Measurements from ENCODE around the gene CLDN11. TPM values are rescaled to one million over a fixed set of nuclear protein-coding genes. Genes with fewer than 3 reads are reported as not detected.
A peak's percentile ranks its signal among the peaks of the same experiment; 100 is the strongest.

Gene CLDN11
- total RNA-seq (2021) (12.1 to 12.6 TPM (median 12.5 TPM) in 3 replicates), Bru-seq, nascent RNA (percentile 64 among the genes with signal in this experiment)
- long read RNA-seq, experiment 1, partial matches to known transcripts, result 0 of 1 reads
- long read RNA-seq, experiment 1, other reads (novel, unspliced or antisense), result 0 of 1 reads
- long read RNA-seq, experiment 2, result 0 reads
- long read RNA-seq, experiment 3, partial matches to known transcripts, result 0 of 2 reads
- long read RNA-seq, experiment 3, other reads (novel, unspliced or antisense), result 0 of 2 reads

DNA sequence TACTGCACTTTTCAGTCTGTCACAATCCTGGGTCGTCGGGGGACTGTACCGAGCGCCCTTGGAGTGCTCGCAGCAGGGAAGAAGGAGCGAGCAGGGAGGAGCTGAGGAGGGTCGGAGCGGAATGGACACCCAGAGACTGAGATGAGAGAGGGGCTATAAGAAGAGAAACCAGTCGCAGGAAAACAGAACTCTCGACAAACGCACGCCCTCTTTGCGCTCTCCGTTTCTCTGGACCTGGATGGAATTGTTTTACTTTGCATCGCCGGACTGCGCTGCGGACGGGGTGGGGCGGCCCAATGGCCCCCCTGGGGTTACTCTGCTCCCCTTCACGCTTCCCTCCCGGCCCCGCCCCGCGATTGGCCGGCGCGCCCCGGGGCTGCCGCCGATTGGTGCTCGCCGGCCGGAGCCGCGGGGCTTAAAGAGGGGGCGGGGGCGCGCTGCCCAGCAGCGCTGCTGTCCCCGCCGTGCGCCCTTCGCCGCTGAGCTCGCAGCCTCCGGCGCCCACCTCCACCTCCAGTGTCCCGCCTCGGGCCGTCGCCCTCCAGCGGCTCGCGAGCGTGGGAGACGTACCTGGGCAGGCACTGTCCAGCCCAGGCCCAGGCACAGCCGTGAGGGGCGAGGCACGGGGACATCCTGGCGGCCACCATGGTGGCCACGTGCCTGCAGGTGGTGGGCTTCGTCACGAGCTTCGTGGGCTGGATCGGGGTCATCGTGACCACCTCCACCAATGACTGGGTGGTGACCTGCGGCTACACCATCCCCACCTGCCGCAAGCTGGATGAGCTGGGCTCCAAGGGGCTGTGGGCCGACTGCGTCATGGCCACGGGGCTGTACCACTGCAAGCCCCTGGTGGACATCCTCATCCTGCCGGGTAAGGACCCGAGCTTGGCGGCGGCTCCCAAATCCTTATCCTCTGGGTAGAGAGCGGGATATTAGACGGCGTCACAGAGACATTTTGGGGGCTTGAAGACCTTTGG lies at the start of gene CLDN11:
Gene CLDN11, plus strand, starts transcription at position 447 of the 977 bp plus-strand sequence. Its CDS starts 199 bp downstream, at position 646.
- POLR2A ChIA-PET, result interaction anchor here (0.9 to 1.6 kb wide), 2 partner anchors 9 to 62 kb away, joined by 3 to 4 read pairs; no protein-coding TSS in a partner anchor
- CTCF ChIA-PET, result interaction anchor here (0.6 to 2.1 kb wide), 16 partner anchors 8 to 396 kb away, joined by 3 to 11 read pairs (median 4); partner anchors contain the start of gene SLC7A14
- peak; percentile 89 for TF ChIP-seq ZNF219 (CRISPR knock-in tag; IDR thresholded peaks at IDR 0.05; ENCODE audit: borderline replicate concordance)
- TF ChIP-seq, protein P1, sequence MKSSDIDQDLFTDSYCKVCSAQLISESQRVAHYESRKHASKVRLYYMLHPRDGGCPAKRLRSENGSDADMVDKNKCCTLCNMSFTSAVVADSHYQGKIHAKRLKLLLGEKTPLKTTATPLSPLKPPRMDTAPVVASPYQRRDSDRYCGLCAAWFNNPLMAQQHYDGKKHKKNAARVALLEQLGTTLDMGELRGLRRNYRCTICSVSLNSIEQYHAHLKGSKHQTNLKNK (CRISPR knock-in tag; IDR thresholded peaks at IDR 0.05), result no peak
- peak; percentile 92; the same call in 1 of the 2 replicates for TF ChIP-seq TCF7 (CRISPR knock-in tag; IDR thresholded peaks at IDR 0.05; ENCODE audit: low read depth)
- TF ChIP-seq EMX1 (CRISPR knock-in tag; IDR thresholded peaks at IDR 0.05), result no peak
- TF ChIP-seq, protein P2, sequence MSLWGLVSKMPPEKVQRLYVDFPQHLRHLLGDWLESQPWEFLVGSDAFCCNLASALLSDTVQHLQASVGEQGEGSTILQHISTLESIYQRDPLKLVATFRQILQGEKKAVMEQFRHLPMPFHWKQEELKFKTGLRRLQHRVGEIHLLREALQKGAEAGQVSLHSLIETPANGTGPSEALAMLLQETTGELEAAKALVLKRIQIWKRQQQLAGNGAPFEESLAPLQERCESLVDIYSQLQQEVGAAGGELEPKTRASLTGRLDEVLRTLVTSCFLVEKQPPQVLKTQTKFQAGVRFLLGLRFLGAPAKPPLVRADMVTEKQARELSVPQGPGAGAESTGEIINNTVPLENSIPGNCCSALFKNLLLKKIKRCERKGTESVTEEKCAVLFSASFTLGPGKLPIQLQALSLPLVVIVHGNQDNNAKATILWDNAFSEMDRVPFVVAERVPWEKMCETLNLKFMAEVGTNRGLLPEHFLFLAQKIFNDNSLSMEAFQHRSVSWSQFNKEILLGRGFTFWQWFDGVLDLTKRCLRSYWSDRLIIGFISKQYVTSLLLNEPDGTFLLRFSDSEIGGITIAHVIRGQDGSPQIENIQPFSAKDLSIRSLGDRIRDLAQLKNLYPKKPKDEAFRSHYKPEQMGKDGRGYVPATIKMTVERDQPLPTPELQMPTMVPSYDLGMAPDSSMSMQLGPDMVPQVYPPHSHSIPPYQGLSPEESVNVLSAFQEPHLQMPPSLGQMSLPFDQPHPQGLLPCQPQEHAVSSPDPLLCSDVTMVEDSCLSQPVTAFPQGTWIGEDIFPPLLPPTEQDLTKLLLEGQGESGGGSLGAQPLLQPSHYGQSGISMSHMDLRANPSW (CRISPR knock-in tag; conservative IDR thresholded peaks at IDR 0.05; ENCODE audit: low read depth), result no peak
- TF ChIP-seq ZNF263 (CRISPR knock-in tag; IDR thresholded peaks at IDR 0.05; ENCODE audit: low read depth), result peak; percentile 68; the same call in 1 of the 2 replicates
- TF ChIP-seq, protein P3, sequence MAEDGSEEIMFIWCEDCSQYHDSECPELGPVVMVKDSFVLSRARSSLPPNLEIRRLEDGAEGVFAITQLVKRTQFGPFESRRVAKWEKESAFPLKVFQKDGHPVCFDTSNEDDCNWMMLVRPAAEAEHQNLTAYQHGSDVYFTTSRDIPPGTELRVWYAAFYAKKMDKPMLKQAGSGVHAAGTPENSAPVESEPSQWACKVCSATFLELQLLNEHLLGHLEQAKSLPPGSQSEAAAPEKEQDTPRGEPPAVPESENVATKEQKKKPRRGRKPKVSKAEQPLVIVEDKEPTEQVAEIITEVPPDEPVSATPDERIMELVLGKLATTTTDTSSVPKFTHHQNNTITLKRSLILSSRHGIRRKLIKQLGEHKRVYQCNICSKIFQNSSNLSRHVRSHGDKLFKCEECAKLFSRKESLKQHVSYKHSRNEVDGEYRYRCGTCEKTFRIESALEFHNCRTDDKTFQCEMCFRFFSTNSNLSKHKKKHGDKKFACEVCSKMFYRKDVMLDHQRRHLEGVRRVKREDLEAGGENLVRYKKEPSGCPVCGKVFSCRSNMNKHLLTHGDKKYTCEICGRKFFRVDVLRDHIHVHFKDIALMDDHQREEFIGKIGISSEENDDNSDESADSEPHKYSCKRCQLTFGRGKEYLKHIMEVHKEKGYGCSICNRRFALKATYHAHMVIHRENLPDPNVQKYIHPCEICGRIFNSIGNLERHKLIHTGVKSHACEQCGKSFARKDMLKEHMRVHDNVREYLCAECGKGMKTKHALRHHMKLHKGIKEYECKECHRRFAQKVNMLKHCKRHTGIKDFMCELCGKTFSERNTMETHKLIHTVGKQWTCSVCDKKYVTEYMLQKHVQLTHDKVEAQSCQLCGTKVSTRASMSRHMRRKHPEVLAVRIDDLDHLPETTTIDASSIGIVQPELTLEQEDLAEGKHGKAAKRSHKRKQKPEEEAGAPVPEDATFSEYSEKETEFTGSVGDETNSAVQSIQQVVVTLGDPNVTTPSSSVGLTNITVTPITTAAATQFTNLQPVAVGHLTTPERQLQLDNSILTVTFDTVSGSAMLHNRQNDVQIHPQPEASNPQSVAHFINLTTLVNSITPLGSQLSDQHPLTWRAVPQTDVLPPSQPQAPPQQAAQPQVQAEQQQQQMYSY (CRISPR knock-in tag; IDR thresholded peaks at IDR 0.05), result peak; percentile 76
- TF ChIP-seq, protein P4, sequence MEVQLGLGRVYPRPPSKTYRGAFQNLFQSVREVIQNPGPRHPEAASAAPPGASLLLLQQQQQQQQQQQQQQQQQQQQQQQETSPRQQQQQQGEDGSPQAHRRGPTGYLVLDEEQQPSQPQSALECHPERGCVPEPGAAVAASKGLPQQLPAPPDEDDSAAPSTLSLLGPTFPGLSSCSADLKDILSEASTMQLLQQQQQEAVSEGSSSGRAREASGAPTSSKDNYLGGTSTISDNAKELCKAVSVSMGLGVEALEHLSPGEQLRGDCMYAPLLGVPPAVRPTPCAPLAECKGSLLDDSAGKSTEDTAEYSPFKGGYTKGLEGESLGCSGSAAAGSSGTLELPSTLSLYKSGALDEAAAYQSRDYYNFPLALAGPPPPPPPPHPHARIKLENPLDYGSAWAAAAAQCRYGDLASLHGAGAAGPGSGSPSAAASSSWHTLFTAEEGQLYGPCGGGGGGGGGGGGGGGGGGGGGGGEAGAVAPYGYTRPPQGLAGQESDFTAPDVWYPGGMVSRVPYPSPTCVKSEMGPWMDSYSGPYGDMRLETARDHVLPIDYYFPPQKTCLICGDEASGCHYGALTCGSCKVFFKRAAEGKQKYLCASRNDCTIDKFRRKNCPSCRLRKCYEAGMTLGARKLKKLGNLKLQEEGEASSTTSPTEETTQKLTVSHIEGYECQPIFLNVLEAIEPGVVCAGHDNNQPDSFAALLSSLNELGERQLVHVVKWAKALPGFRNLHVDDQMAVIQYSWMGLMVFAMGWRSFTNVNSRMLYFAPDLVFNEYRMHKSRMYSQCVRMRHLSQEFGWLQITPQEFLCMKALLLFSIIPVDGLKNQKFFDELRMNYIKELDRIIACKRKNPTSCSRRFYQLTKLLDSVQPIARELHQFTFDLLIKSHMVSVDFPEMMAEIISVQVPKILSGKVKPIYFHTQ (CRISPR knock-in tag; IDR thresholded peaks at IDR 0.05), result no peak
- TF ChIP-seq PRRX2 (CRISPR knock-in tag; IDR thresholded peaks at IDR 0.05), result no peak
- TF ChIP-seq, protein P5, sequence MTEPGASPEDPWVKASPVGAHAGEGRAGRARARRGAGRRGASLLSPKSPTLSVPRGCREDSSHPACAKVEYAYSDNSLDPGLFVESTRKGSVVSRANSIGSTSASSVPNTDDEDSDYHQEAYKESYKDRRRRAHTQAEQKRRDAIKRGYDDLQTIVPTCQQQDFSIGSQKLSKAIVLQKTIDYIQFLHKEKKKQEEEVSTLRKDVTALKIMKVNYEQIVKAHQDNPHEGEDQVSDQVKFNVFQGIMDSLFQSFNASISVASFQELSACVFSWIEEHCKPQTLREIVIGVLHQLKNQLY (CRISPR knock-in tag; IDR thresholded peaks at IDR 0.05), result no peak
- TF ChIP-seq, protein P6, sequence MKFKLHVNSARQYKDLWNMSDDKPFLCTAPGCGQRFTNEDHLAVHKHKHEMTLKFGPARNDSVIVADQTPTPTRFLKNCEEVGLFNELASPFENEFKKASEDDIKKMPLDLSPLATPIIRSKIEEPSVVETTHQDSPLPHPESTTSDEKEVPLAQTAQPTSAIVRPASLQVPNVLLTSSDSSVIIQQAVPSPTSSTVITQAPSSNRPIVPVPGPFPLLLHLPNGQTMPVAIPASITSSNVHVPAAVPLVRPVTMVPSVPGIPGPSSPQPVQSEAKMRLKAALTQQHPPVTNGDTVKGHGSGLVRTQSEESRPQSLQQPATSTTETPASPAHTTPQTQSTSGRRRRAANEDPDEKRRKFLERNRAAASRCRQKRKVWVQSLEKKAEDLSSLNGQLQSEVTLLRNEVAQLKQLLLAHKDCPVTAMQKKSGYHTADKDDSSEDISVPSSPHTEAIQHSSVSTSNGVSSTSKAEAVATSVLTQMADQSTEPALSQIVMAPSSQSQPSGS (CRISPR knock-in tag; IDR thresholded peaks at IDR 0.05; ENCODE audit: borderline replicate concordance, low read depth), result peak; percentile 81; the same call in 1 of the 2 replicates
- TF ChIP-seq, protein P7, sequence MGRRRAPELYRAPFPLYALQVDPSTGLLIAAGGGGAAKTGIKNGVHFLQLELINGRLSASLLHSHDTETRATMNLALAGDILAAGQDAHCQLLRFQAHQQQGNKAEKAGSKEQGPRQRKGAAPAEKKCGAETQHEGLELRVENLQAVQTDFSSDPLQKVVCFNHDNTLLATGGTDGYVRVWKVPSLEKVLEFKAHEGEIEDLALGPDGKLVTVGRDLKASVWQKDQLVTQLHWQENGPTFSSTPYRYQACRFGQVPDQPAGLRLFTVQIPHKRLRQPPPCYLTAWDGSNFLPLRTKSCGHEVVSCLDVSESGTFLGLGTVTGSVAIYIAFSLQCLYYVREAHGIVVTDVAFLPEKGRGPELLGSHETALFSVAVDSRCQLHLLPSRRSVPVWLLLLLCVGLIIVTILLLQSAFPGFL (CRISPR knock-in tag; IDR thresholded peaks at IDR 0.05; ENCODE audit: borderline replicate concordance), result peak; percentile 75; the same call in 1 of the 2 replicates
- TF ChIP-seq NR3C1 (CRISPR knock-in tag; conservative IDR thresholded peaks at IDR 0.05; ENCODE audit: low read depth), result peak; percentile 90
- TF ChIP-seq, protein P8, sequence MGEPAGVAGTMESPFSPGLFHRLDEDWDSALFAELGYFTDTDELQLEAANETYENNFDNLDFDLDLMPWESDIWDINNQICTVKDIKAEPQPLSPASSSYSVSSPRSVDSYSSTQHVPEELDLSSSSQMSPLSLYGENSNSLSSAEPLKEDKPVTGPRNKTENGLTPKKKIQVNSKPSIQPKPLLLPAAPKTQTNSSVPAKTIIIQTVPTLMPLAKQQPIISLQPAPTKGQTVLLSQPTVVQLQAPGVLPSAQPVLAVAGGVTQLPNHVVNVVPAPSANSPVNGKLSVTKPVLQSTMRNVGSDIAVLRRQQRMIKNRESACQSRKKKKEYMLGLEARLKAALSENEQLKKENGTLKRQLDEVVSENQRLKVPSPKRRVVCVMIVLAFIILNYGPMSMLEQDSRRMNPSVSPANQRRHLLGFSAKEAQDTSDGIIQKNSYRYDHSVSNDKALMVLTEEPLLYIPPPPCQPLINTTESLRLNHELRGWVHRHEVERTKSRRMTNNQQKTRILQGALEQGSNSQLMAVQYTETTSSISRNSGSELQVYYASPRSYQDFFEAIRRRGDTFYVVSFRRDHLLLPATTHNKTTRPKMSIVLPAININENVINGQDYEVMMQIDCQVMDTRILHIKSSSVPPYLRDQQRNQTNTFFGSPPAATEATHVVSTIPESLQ (CRISPR knock-in tag; IDR thresholded peaks at IDR 0.05), result no peak

More for the DNA sequence above, at the start of gene CLDN11:
- Mint-ChIP-seq H3K4me1 (peaks cover 20% of the 10 kb centered on the region), H3K27me3 (ENCODE audit: low read depth) (peaks cover 52% of the 10 kb centered on the region), H3K36me3 (peaks cover 4% of the 10 kb centered on the region), H3K27ac (no peak within 1 kb of the TSS), H3K4me3 (peak within 1 kb of the TSS; percentile 79), H3K9me3 (no peaks in the 10 kb centered on the region)
- DNase-seq (ENCODE audit: low spot score), result peak; percentile 72
- peak; percentile 73 for ATAC-seq

All from WTC11 (cell line).